Vagina (tissue), 2 donors: Measurements from ENCODE around the gene SEC14L5.

Source experiments
- POLR2A ChIP-seq, 2 donors: fragments of 450-650 bp; IDR thresholded peaks; one replicate each; pipeline ENCODE4 v1.6.1; 2017; ENCODE audit warnings: antibody characterized with exemption in 2 of 2, mild to moderate bottlenecking in 2 of 2, moderate library complexity in 2 of 2
- TF ChIP-seq, protein P1 (sequence below), 3 experiments: fragments of 450-650 bp in 2 of 3; fragments of 200-600 bp in 1 of 3; sonication (generic) in 1 of 3; IDR thresholded peaks; one replicate each; pipeline ENCODE4 v1.5.1; 2017 to 2019; ENCODE audit warnings: antibody characterized with exemption in 3 of 3, mild to moderate bottlenecking in 2 of 3, moderate library complexity in 2 of 3

DNA sequence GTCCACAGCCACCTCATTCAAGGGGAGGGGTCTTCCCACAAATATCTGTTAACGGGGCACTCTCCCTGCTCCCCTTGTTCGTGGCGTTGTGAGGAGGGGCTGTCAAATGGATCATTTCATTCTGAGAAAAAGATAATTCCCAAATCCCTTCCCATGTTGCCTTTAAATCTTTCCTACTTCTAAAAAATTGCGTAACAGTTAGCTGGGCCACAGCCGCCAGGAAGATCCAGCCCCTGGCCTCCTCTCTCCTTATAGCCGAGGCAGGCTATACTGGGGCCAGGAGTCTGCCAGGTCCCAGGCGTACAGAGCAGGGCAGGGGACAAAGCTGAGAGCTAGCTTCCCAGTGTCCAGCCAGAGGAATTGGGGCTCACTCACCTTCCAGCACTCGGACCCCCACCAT, 107.2 kb downstream of the SEC14L5 start:
- TF ChIP-seq, protein P1, sequence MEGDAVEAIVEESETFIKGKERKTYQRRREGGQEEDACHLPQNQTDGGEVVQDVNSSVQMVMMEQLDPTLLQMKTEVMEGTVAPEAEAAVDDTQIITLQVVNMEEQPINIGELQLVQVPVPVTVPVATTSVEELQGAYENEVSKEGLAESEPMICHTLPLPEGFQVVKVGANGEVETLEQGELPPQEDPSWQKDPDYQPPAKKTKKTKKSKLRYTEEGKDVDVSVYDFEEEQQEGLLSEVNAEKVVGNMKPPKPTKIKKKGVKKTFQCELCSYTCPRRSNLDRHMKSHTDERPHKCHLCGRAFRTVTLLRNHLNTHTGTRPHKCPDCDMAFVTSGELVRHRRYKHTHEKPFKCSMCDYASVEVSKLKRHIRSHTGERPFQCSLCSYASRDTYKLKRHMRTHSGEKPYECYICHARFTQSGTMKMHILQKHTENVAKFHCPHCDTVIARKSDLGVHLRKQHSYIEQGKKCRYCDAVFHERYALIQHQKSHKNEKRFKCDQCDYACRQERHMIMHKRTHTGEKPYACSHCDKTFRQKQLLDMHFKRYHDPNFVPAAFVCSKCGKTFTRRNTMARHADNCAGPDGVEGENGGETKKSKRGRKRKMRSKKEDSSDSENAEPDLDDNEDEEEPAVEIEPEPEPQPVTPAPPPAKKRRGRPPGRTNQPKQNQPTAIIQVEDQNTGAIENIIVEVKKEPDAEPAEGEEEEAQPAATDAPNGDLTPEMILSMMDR (IDR thresholded peaks at IDR 0.05), result no peak
- TF ChIP-seq POLR2A (IDR thresholded peaks at IDR 0.05), result no peak
